ENCODE results near the gene WIPF3. TPM values are rescaled to one million over a fixed set of nuclear protein-coding genes. Genes with fewer than 3 reads are reported as not detected.

Gene WIPF3
- total and polyA plus RNA-seq, 7 experiments from 2014 or later: 0.08 TPM; not detected in 6

- ChIA-PET POLR2A (no interaction called here), CTCF (no interaction called here)
- Histone ChIP-seq H3K27ac (ENCODE audit: low read depth, low read length) (no peak overlapping the region), H3K27me3 (ENCODE audit: control insufficient read depth in 2 of 2, insufficient read depth in 2 of 2, low read length in 2 of 2) (no peaks in the 10 kb centered on the region), H3K4me1 (ENCODE audit: control insufficient read depth in 2 of 2, insufficient read depth in 2 of 2, low read length in 2 of 2) (no peaks in the 10 kb centered on the region), H3K9me3 (ENCODE audit: control insufficient read depth in 2 of 3, low read length in 3 of 3) (no peaks in the 10 kb centered on the region), H3K4me3 (ENCODE audit: low read length) (no peak overlapping the region), H3K36me3 (ENCODE audit: control insufficient read depth in 2 of 3, insufficient read depth in 3 of 3, low read length in 3 of 3) (no peaks in the 10 kb centered on the region)
- Mint-ChIP-seq H3K4me1 (peaks cover 0 to 2% (median 0%) of the 10 kb centered on the region in 7 donors), H3K9me3 (no peaks in the 10 kb centered on the region), H3K36me3 (no peaks in the 10 kb centered on the region), H3K27ac (no peak overlapping the region), H3K27me3 (peaks cover 0 to 25% (median 10%) of the 10 kb centered on the region in 5 donors), H3K4me3 (no peak overlapping the region)
- intact Hi-C loops (cut with micrococcal nuclease): no loop called here
- ATAC-seq (no peak), DNase-seq (no peak)
Observed at GRCh38 chr7:29915481-29916215, 109.3 kb downstream of the WIPF3 start.

- Histone ChIP-seq H3K4me1 (ENCODE audit: control insufficient read depth in 2 of 2, insufficient read depth in 2 of 2, low read length in 2 of 2) (no peaks in the 10 kb centered on the region), H3K27ac (ENCODE audit: low read depth, low read length) (no peak overlapping the region), H3K4me3 (ENCODE audit: low read length) (no peak overlapping the region), H3K27me3 (ENCODE audit: control insufficient read depth in 2 of 2, insufficient read depth in 2 of 2, low read length in 2 of 2) (no peaks in the 10 kb centered on the region), H3K36me3 (ENCODE audit: control insufficient read depth in 2 of 3, insufficient read depth in 3 of 3, low read length in 3 of 3) (no peaks in the 10 kb centered on the region), H3K9me3 (ENCODE audit: control insufficient read depth in 2 of 3, low read length in 3 of 3) (no peaks in the 10 kb centered on the region)
- Mint-ChIP-seq H3K9me3 (no peaks in the 10 kb centered on the region), H3K27ac (no peak overlapping the region), H3K4me1 (peaks cover 0 to 2% (median 0%) of the 10 kb centered on the region in 7 donors), H3K27me3 (peaks cover 0 to 18% (median 8%) of the 10 kb centered on the region in 5 donors), H3K4me3 (no peak overlapping the region), H3K36me3 (no peaks in the 10 kb centered on the region)
- CTCF ChIA-PET: interaction anchor here (0.7 to 1.3 kb wide), 2 partner anchors 125 to 1230 kb away, joined by 3 read pairs; no protein-coding TSS in a partner anchor
- no peak for ATAC-seq
- no peak for DNase-seq
- POLR2A ChIA-PET: no interaction called here
- intact Hi-C loops (cut with micrococcal nuclease): no loop called here
Observed at GRCh38 chr7:29917641-29918040, 111.3 kb downstream of the WIPF3 start.

GRCh38 chr7:29918850-29919249 lies 112.5 kb downstream of the WIPF3 start:
- no peaks in the 10 kb centered on the region for H3K36me3 Mint-ChIP-seq
- CTCF ChIA-PET: no interaction called here

GRCh38 chr7:29919790-29920189 lies 113.5 kb downstream of the WIPF3 start:
- POLR2A ChIA-PET: no interaction called here
- DNase-seq: no peak
- CTCF ChIA-PET: no interaction called here
- Histone ChIP-seq H3K27me3 (ENCODE audit: control insufficient read depth in 2 of 2, insufficient read depth in 2 of 2, low read length in 2 of 2) (no peaks in the 10 kb centered on the region), H3K4me1 (ENCODE audit: control insufficient read depth in 2 of 2, insufficient read depth in 2 of 2, low read length in 2 of 2) (no peaks in the 10 kb centered on the region), H3K27ac (ENCODE audit: low read depth, low read length) (no peak overlapping the region), H3K36me3 (ENCODE audit: control insufficient read depth in 2 of 3, insufficient read depth in 3 of 3, low read length in 3 of 3) (no peaks in the 10 kb centered on the region), H3K4me3 (ENCODE audit: low read length) (no peak overlapping the region), H3K9me3 (ENCODE audit: control insufficient read depth in 2 of 3, low read length in 3 of 3) (no peaks in the 10 kb centered on the region)
- Mint-ChIP-seq H3K4me1 (peaks cover 0 to 2% (median 0%) of the 10 kb centered on the region in 7 donors), H3K4me3 (no peak overlapping the region), H3K36me3 (no peaks in the 10 kb centered on the region), H3K27ac (no peak overlapping the region), H3K9me3 (no peaks in the 10 kb centered on the region), H3K27me3 (peaks cover 0 to 15% (median 10%) of the 10 kb centered on the region in 5 donors)
- no peak for ATAC-seq
- intact Hi-C loops (cut with micrococcal nuclease): loop anchor here in 1 of 2 donors (5.0 kb wide), 1 partner anchor 143 kb away; no protein-coding TSS in a partner anchor

More at GRCh38 chr7:29918850-29919249, 112.5 kb downstream of the WIPF3 start:
- H3K27ac ChIP-seq (ENCODE audit: low read depth, low read length): no peak overlapping the region
- H3K9me3 ChIP-seq (ENCODE audit: control insufficient read depth in 2 of 3, low read length in 3 of 3): no peaks in the 10 kb centered on the region
- H3K4me3 ChIP-seq (ENCODE audit: low read length): no peak overlapping the region
- ATAC-seq (no peak), DNase-seq (no peak)
- Mint-ChIP-seq H3K4me1 (peaks cover 0 to 2% (median 0%) of the 10 kb centered on the region in 7 donors), H3K27ac (no peak overlapping the region), H3K27me3 (peaks cover 0 to 17% (median 8%) of the 10 kb centered on the region in 5 donors), H3K9me3 (no peaks in the 10 kb centered on the region), H3K4me3 (no peak overlapping the region)
- no peaks in the 10 kb centered on the region for H3K4me1 ChIP-seq (ENCODE audit: control insufficient read depth in 2 of 2, insufficient read depth in 2 of 2, low read length in 2 of 2)
- no peaks in the 10 kb centered on the region for H3K27me3 ChIP-seq (ENCODE audit: control insufficient read depth in 2 of 2, insufficient read depth in 2 of 2, low read length in 2 of 2)
- POLR2A ChIA-PET: no interaction called here
- H3K36me3 ChIP-seq (ENCODE audit: control insufficient read depth in 2 of 3, insufficient read depth in 3 of 3, low read length in 3 of 3): no peaks in the 10 kb centered on the region
- intact Hi-C loops (cut with micrococcal nuclease): no loop called here

- no peak overlapping the region for H3K4me3 Mint-ChIP-seq
- H3K27ac Mint-ChIP-seq: no peak overlapping the region
- H3K27me3 Mint-ChIP-seq: peaks cover 0 to 13% (median 6%) of the 10 kb centered on the region in 5 donors
- H3K4me1 Mint-ChIP-seq: peaks cover 0 to 2% (median 0%) of the 10 kb centered on the region in 7 donors
- Histone ChIP-seq H3K27me3 (ENCODE audit: control insufficient read depth in 2 of 2, insufficient read depth in 2 of 2, low read length in 2 of 2) (no peaks in the 10 kb centered on the region), H3K4me1 (ENCODE audit: control insufficient read depth in 2 of 2, insufficient read depth in 2 of 2, low read length in 2 of 2) (no peaks in the 10 kb centered on the region), H3K4me3 (ENCODE audit: low read length) (no peak overlapping the region), H3K27ac (ENCODE audit: low read depth, low read length) (no peak overlapping the region), H3K9me3 (ENCODE audit: control insufficient read depth in 2 of 3, low read length in 3 of 3) (no peaks in the 10 kb centered on the region), H3K36me3 (ENCODE audit: control insufficient read depth in 2 of 3, insufficient read depth in 3 of 3, low read length in 3 of 3) (no peaks in the 10 kb centered on the region)
- no peaks in the 10 kb centered on the region for H3K9me3 Mint-ChIP-seq
- ATAC-seq (no peak), DNase-seq (no peak)
- intact Hi-C loops (cut with micrococcal nuclease): loop anchor here in 1 of 2 donors (5.0 kb wide), 1 partner anchor 142 kb away; no protein-coding TSS in a partner anchor
- POLR2A ChIA-PET: no interaction called here
- no peaks in the 10 kb centered on the region for H3K36me3 Mint-ChIP-seq
- CTCF ChIA-PET: interaction anchor here (0.6 to 1.4 kb wide), 4 partner anchors 21 to 563 kb away, joined by 3 read pairs; no protein-coding TSS in a partner anchor
Observed at GRCh38 chr7:29920491-29920890, 114.2 kb downstream of the WIPF3 start.

GRCh38 chr7:29921404-29922010 lies 115.2 kb downstream of the WIPF3 start:
- H3K4me1 ChIP-seq (ENCODE audit: control insufficient read depth in 2 of 2, insufficient read depth in 2 of 2, low read length in 2 of 2): no peaks in the 10 kb centered on the region
- H3K27me3 ChIP-seq (ENCODE audit: control insufficient read depth in 2 of 2, insufficient read depth in 2 of 2, low read length in 2 of 2): no peaks in the 10 kb centered on the region
- no peaks in the 10 kb centered on the region for H3K9me3 ChIP-seq (ENCODE audit: control insufficient read depth in 2 of 3, low read length in 3 of 3)
- no peak overlapping the region for H3K27ac ChIP-seq (ENCODE audit: low read depth, low read length)
- Mint-ChIP-seq H3K4me3 (no peak overlapping the region), H3K9me3 (no peaks in the 10 kb centered on the region), H3K27me3 (peaks cover 0 to 12% (median under 1%) of the 10 kb centered on the region in 5 donors), H3K4me1 (peaks cover 0 to 2% (median 0%) of the 10 kb centered on the region in 7 donors), H3K27ac (no peak overlapping the region), H3K36me3 (no peaks in the 10 kb centered on the region)
- ChIA-PET CTCF (interaction anchor here (0.8 to 1.4 kb wide), 8 partner anchors 9 to 286 kb away, joined by 3 to 4 read pairs (median 3); no protein-coding TSS in a partner anchor), POLR2A (no interaction called here)
- ATAC-seq (peak; percentile 93), DNase-seq (peak in 8 of 9 donors; percentile 11 to 55 (median 38))
- intact Hi-C loops (cut with micrococcal nuclease): loop anchor here (1.0 to 5.0 kb wide), 5 partner anchors 43 to 643 kb away; no protein-coding TSS in a partner anchor
- no peaks in the 10 kb centered on the region for H3K36me3 ChIP-seq (ENCODE audit: control insufficient read depth in 2 of 3, insufficient read depth in 3 of 3, low read length in 3 of 3)
- H3K4me3 ChIP-seq (ENCODE audit: low read length): no peak overlapping the region

All from naive thymus-derived CD4-positive, alpha-beta T cell (primary cell).